Right lung (tissue), 10 donors: Measurements from ENCODE around the gene ZNF570. TPM values are rescaled to one million over a fixed set of nuclear protein-coding genes. Genes with fewer than 3 reads are reported as not detected.

ENCODE experiments used
- DNase-seq, 2 donors: peaks; one replicate each; pipeline ENCODE4 v3.0.0-alpha.2; 2013
- long read RNA-seq, 8 donors: transcript quantifications; one replicate each; lab custom pipeline, GENCODE V29; 2026
- polyA plus RNA-seq, 5 donors: library from polyadenylated mRNA; unstranded; fragments of 120-200 nt; gene quantifications; one replicate each; pipeline versions ENCODE4 v1.2.1 to v1.2.3, GENCODE V29; 2013; ENCODE audit warnings: inconsistent platforms in 1 of 5, low replicate concordance in 1 of 5; ENCODE audit not compliant: insufficient read length in 5 of 5, insufficient read depth in 1 of 5

The ZNF570 gene
- polyA plus RNA-seq: 10 to 100 TPM in 2 of 5 donors, 1 to 10 TPM in 3; 6.5 to 12.7 (median 10.0) TPM
- long read RNA-seq, donor 1, partial matches to known transcripts: 5 of 5 reads
- long read RNA-seq, donor 1, other reads (novel, unspliced or antisense): 0 of 5 reads
- long read RNA-seq, donor 2, full-length matches to known transcripts: 1 of 10 reads
- long read RNA-seq, donor 2, partial matches to known transcripts: 9 of 10 reads
- long read RNA-seq, donor 2, other reads (novel, unspliced or antisense): 0 of 10 reads
- long read RNA-seq, donor 3, full-length matches to known transcripts: 2 of 2 reads
- long read RNA-seq, donor 3, partial matches to known transcripts: 0 of 2 reads
- long read RNA-seq, donor 3, other reads (novel, unspliced or antisense): 0 of 2 reads
- long read RNA-seq, donor 4, full-length matches to known transcripts: 3 of 3 reads
- long read RNA-seq, donor 4, partial matches to known transcripts: 0 of 3 reads
- long read RNA-seq, donor 4, other reads (novel, unspliced or antisense): 0 of 3 reads
- long read RNA-seq, donor 5, full-length matches to known transcripts: 1 of 1 reads
- long read RNA-seq, donor 5, partial matches to known transcripts: 0 of 1 reads
- long read RNA-seq, donor 5, other reads (novel, unspliced or antisense): 0 of 1 reads
- long read RNA-seq, donor 6, full-length matches to known transcripts: 3 of 3 reads
- long read RNA-seq, donor 6, partial matches to known transcripts: 0 of 3 reads
- long read RNA-seq, donor 6, other reads (novel, unspliced or antisense): 0 of 3 reads
- long read RNA-seq, donor 7, full-length matches to known transcripts: 2 of 2 reads
- long read RNA-seq, donor 7, partial matches to known transcripts: 0 of 2 reads
- long read RNA-seq, donor 7, other reads (novel, unspliced or antisense): 0 of 2 reads
- long read RNA-seq, donor 8, full-length matches to known transcripts: 1 of 1 reads
- long read RNA-seq, donor 8, partial matches to known transcripts: 0 of 1 reads
- long read RNA-seq, donor 8, other reads (novel, unspliced or antisense): 0 of 1 reads

GRCh38 chr19:37468961-37469777 lies at the start of gene ZNF570:
ZNF570 (plus strand) TSS chr19:37469356; CDS start chr19:37470355, 999 bp downstream.
- peak; percentile 89 to 91 for DNase-seq

DNA sequence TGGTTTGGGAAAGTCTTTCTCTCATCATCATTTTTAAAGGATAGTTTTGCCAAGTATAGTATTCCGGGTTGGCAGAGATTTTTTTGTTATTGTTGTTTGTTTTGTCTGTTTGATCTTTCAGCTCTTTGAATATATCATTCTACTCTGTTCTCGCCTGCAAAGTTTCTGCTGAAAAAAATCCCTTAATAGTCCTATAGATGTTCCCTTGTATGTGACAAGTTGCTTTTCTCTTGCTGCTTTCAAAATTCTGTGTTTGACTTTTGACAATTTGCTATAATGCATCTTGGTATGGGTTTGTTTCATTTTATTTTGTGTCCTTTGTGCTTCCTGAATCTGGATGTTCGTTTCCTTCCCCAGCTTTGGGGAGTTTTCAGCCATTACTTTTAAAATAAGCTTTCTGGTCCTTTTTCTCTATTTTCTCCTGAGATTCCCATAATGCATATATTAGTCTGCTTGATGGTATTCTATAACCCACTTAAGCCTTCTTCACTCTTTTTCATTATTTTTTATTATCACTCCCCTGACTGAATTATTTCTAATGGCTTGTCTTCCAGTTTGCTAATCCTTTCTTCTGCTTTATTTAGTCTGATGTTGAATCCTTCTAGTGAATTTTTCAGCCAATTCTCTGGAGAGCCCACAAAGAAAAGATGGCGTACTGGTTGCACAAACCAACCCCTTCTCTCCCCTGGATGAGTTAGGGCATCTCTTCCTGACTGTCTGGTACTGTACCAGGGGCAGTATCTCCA lies 16.5 kb upstream of the ZNF570 start:
- DNase-seq: no peak

GRCh38 chr19:37466277-37466797 lies 2.8 kb upstream of the ZNF570 start:
- DNase-seq: no peak

DNA sequence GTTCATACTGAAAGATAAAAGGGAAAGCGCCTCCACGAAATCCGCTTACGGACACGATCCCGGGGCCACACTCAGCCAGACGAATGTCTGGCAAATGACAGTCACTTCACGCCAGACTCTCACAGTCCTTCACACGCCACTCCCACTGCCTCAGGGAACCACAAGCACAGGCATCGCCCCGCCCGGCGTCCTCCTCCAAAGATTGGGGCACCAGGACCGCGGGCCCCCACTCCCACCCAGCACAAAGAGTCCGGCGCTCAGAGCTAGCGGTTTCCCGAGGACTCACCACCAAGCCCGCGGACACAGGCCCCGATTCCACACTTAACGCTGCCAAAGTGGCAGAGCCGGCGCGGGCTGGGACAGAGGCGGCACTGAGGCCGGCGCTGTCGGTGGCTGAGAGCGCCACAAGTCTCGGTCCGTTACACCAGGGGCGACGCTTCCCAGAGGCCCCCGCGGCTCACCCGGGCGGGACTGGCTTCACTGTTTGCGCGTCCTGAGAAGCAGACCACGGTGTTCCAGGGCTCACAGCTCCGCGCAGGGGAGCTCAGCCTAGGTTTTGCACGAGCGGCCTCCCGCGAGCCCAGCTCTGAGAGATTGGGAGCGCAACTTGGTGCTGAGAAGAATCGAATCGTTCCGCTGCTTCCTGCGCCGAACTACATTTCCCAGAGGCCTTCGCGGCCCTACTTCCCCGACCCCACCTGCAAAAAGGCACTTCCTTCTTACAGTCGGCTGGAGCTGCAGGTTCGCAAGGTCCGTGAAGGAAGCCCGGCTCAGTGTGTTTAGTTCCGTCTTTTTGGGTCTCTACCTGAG lies 2.2 kb upstream of the ZNF570 start, which contains the start of gene ZNF569:
Gene ZNF569, minus strand, starts transcription at position 647 of the 810 bp plus-strand sequence. CDS start 22,523 bp downstream, outside the sequence.
- DNase-seq: peak; percentile 91 to 93

DNA sequence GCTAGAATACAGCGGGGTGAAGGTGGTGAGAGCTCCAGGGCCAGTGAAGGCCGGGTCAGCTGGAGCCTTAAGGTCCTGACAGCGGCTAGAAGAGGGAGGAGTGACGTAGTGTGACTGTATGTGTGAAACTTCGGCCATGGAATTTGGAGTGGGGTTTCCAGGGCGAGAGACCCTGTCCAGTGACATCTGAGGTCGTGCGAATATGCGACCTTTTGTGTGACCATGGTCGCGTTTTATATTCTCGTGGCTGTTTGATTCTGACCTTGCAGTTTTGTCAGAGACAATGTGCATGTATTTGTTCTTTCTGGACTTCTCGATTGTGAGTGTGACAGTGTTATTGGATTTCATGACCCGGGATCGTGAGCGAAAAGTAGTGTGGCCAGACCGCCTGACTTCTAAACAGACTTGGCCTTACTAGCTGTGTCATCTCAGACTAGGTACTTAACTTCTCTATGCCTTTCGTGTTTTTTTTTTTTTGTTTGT lies 1.5 kb upstream of the ZNF570 start:
- DNase-seq: no peak

- no peak for DNase-seq
Measured at GRCh38 chr19:37470216-37470615, 1.1 kb downstream of the ZNF570 start.

DNA sequence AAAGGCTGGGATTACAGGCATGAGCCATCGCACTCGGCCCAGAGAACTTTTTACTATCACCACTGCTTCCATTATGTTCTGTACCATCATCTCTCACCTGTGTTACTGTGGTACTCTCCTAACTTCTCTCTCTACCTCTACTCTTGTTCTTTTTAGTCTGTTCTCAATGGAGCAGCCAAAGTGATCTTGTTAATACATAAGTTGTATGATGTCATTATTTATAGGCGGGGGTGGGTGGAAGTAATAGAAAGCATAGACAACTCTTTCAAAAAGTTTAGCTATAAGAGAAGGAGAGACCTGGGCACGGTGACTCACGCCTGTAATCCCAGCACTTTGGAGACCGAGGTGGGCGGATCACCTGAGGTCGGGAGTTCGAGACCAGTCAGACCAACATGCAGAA lies 3.0 kb downstream of the ZNF570 start:
- no peak for DNase-seq

- no peak for DNase-seq
Measured at GRCh38 chr19:37484406-37485168, 15.4 kb downstream of the ZNF570 start.

- no peak for DNase-seq
Measured at GRCh38 chr19:37492213-37492612, 23.1 kb downstream of the ZNF570 start.

DNA sequence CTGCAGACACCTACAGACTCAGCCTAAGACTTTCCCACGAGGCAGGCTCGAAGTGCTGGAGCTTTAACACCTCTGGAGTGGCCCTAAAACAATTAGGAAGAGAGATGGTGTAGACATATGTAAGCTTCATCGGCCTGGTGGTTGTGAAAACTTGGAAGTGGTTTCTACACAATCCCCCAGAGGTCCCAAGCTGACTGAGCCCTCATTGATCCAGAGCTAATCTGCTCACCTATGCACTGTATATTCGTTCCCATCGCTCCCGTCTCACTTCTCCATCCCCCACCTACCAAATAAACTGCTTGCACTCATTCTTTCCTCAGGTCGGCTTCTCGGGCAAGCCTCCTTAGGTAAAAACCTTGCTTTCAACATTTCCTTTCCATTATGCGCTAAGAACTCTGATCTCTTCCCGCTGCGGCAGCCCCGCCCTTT lies 36.8 kb downstream of the ZNF570 start:
- peak in 1 of 2 donors; percentile 35 for DNase-seq

DNA sequence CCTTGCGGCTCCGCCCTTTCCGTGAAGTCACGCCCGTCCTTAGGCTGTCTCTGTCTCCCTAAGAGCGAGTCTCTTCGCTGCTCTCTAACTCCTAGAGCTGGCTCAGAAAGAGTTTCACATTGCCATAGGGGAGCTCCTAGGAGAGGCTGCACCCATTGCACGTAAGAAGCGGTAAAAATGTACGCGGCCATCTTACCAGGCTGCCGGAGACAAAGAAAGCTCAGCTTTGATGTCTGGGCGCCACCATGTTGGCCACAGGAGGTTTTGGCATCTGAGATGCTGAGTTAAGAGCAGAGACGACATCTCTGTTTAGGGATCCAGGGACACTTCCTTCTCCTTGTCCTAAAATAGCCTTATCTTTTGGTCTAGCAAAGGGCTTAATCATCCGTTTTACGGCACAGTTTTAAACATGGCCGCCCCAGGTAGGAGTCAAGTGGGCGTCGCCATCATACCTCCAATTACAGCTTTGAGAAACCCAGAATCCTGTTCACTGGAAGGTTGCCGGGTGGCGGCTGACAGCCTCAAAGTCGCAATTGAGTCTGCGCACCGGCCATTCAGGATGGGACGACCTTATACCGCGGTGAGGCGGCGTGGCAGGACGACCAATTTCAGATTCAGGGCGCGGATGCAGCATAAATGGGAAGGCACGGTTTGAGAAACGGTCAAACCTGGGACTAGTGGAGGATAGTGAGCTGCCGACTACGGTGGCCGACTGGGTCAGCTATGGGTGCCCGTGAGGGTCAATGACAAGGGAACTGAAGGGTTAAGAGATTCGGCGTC lies 37.4 kb downstream of the ZNF570 start, which contains the start of gene ZNF793:
Gene ZNF793, plus strand, starts transcription at position 553 of the 780 bp plus-strand sequence. CDS start 16,501 bp downstream, outside the sequence.
- DNase-seq: peak; percentile 81 to 86

- no peak for DNase-seq
Measured at GRCh38 chr19:37507167-37507464, 38.0 kb downstream of the ZNF570 start.

- no peak for DNase-seq
Measured at GRCh38 chr19:37511186-37511585, 42.0 kb downstream of the ZNF570 start.

DNA sequence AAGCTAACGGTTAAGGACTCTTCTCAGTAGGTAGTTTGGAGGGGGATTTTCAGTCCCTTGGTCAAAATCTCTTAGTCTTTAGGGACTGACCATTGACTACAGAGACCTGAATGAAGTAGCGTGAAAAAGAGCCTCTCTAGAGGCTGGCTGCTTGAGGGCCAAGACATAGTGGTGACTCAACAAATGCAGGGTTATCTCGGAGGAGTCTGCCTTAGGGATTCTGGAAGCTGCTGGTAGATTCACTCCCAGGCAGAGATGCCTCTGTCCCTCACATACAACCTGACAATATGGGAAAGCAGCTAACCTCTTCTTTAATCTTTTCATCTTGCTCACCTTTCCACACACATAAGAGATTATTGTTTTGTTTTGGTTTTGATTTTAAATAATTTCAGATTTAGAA lies 42.7 kb downstream of the ZNF570 start:
- no peak for DNase-seq

DNA sequence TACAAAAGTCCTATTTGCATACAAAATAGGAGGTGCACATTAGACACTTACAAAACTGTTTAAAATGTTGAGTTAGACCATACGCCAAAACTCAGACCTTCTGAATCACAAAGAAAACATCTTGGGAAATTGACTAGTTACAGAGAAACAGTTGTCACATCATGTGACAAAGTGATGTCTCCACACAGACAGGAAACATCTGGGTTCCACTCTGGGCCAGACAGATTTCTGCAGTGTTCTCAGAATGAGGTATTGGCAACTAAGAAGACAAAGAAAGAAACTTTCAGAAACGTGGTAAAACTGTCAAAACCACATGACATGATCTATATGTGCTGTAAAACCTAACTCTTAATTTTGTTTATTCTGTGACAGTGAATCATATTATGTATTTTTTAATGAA lies 44.2 kb downstream of the ZNF570 start:
- DNase-seq: no peak

DNA sequence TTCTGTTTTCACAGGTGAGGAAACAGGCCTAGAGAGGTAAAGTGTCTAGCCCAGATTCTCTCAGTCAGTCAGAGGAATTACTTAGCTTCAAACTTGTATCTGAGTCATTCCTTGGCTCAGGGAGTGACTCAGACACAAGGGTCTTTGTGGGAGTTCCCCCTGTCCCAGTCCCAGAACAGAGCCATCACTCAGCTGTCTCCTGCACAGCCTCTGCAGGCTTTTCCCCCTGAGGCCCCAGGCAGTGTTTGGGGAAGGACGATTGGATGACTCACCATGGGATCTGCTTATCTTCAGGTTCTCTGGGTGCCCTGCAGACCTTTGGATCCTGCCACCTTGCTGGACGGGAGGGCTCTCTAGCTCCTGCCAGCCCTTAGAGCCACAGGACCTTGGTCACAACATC lies 50.7 kb downstream of the ZNF570 start:
- no peak for DNase-seq

GRCh38 chr19:37537391-37537947 lies 68.3 kb downstream of the ZNF570 start:
- no peak for DNase-seq
